ENCODE data around the gene HEBP2. TPM values are rescaled to one million over a fixed set of nuclear protein-coding genes. Genes with fewer than 3 reads are reported as not detected.

HEBP2 gene
- total RNA-seq, 1 donor from 2014 or later: 11.9 TPM

DNA sequence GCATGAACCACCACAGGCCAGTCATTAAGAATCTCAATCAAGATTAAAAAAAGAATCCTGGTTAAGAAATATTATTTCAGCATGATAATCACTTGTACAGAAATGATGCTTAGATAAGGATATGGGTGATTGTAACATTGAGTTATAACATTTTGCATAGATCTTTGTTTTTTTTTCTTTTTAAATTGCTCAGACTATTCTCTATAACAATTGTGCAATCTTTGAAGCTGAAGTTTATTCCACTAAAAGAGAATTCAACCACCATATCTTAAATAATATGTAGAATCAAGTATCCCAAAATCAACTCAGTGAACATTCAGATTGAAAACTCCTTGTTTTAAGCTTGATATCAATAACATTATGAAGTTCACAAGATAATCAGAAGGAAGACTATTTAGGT is 27.0 kb upstream of the HEBP2 start:
- Mint-ChIP-seq H3K36me3 (no peaks in the 10 kb centered on the region), H3K4me3 (no peak overlapping the region), H3K27me3 (ENCODE audit: insufficient read depth, low read depth) (no peaks in the 10 kb centered on the region), H3K27ac (no peak overlapping the region), H3K4me1 (peaks cover 2% of the 10 kb centered on the region), H3K9me3 (no peaks in the 10 kb centered on the region)
- no peak overlapping the region for H3K4me3 ChIP-seq
- H3K4me2 ChIP-seq: no peak overlapping the region
- H3K4me1 ChIP-seq: no peaks in the 10 kb centered on the region
- H3K79me2 ChIP-seq (ENCODE audit: low read depth): no peaks in the 10 kb centered on the region
- no peaks in the 10 kb centered on the region for H3K27me3 ChIP-seq
- H2AFZ ChIP-seq (replicated peaks): no peak overlapping the region
- no peak for DNase-seq (ENCODE audit: low spot score)
- no peaks in the 10 kb centered on the region for H4K20me1 ChIP-seq (ENCODE audit: low read depth)
- H3K9ac ChIP-seq: no peak overlapping the region
- TF ChIP-seq EZH2phosphoT487 (IDR thresholded peaks at IDR 0.05): no peak
- no peak for TF ChIP-seq EZH2 (IDR thresholded peaks at IDR 0.05)
- TF ChIP-seq, protein P1, sequence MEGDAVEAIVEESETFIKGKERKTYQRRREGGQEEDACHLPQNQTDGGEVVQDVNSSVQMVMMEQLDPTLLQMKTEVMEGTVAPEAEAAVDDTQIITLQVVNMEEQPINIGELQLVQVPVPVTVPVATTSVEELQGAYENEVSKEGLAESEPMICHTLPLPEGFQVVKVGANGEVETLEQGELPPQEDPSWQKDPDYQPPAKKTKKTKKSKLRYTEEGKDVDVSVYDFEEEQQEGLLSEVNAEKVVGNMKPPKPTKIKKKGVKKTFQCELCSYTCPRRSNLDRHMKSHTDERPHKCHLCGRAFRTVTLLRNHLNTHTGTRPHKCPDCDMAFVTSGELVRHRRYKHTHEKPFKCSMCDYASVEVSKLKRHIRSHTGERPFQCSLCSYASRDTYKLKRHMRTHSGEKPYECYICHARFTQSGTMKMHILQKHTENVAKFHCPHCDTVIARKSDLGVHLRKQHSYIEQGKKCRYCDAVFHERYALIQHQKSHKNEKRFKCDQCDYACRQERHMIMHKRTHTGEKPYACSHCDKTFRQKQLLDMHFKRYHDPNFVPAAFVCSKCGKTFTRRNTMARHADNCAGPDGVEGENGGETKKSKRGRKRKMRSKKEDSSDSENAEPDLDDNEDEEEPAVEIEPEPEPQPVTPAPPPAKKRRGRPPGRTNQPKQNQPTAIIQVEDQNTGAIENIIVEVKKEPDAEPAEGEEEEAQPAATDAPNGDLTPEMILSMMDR (IDR thresholded peaks at IDR 0.05): no peak
- no peaks in the 10 kb centered on the region for H3K9me3 ChIP-seq (ENCODE audit: low read depth)
- H3F3A ChIP-seq (ENCODE audit: low read depth): no peaks in the 10 kb centered on the region
- no peaks in the 10 kb centered on the region for H3K36me3 ChIP-seq
- no peak overlapping the region for H3K27ac ChIP-seq

DNA sequence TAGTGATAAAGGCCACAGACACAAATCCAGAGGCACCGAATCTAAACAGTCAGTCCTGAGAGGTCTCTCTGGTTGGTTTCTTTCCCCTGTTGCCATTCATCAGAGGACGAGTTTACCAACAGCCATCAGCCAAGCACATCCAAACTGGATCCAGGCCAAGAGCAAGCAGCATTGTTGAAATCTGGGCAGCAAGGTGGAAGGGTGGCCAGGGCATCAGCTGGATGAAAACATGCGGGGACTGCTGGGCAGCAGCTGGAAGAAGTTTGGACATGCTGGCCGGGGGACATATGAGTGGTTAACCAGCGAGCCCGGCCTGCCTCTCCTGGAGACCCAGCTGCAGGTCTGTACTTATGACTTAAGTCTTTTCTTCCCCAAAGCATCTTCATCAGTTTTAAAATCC is 26.2 kb upstream of the HEBP2 start, which contains the start of gene SMIM28:
Gene SMIM28, plus strand, starts transcription at position 62 of the 400 bp plus-strand sequence. Its CDS starts 168 bp downstream, at position 230.
- no peaks in the 10 kb centered on the region for H3K9me3 ChIP-seq (ENCODE audit: low read depth)
- Mint-ChIP-seq H3K27ac (no peak within 1 kb of the TSS), H3K9me3 (no peaks in the 10 kb centered on the region), H3K4me3 (no peak within 1 kb of the TSS), H3K4me1 (peaks cover 2% of the 10 kb centered on the region), H3K27me3 (ENCODE audit: insufficient read depth, low read depth) (no peaks in the 10 kb centered on the region), H3K36me3 (no peaks in the 10 kb centered on the region)
- DNase-seq (ENCODE audit: low spot score): no peak
- TF ChIP-seq, protein P1 (IDR thresholded peaks at IDR 0.05): no peak
- TF ChIP-seq EZH2phosphoT487 (IDR thresholded peaks at IDR 0.05) (no peak), EZH2 (IDR thresholded peaks at IDR 0.05) (no peak)
- no peaks in the 10 kb centered on the region for H4K20me1 ChIP-seq (ENCODE audit: low read depth)
- no peaks in the 10 kb centered on the region for H3F3A ChIP-seq (ENCODE audit: low read depth)
- H3K27me3 ChIP-seq: no peaks in the 10 kb centered on the region
- no peaks in the 10 kb centered on the region for H3K79me2 ChIP-seq (ENCODE audit: low read depth)
- peak within 1 kb of the TSS; percentile 51 for H2AFZ ChIP-seq (replicated peaks)
- H3K4me1 ChIP-seq: no peaks in the 10 kb centered on the region
- H3K4me2 ChIP-seq: no peak within 1 kb of the TSS
- H3K27ac ChIP-seq: no peak within 1 kb of the TSS
- H3K36me3 ChIP-seq: no peaks in the 10 kb centered on the region
- no peak within 1 kb of the TSS for H3K9ac ChIP-seq
- no peak within 1 kb of the TSS for H3K4me3 ChIP-seq

GRCh38 chr6:138378463-138378862 is 25.6 kb upstream of the HEBP2 start:
- H3K9me3 Mint-ChIP-seq: no peaks in the 10 kb centered on the region
- Histone ChIP-seq H2AFZ (replicated peaks) (no peak overlapping the region), H3K27ac (no peak overlapping the region), H3K9ac (no peak overlapping the region), H3K4me2 (no peak overlapping the region), H3K36me3 (no peaks in the 10 kb centered on the region), H3K79me2 (ENCODE audit: low read depth) (no peaks in the 10 kb centered on the region), H3F3A (ENCODE audit: low read depth) (no peaks in the 10 kb centered on the region), H4K20me1 (ENCODE audit: low read depth) (no peaks in the 10 kb centered on the region), H3K4me3 (no peak overlapping the region), H3K4me1 (no peaks in the 10 kb centered on the region), H3K9me3 (ENCODE audit: low read depth) (no peaks in the 10 kb centered on the region), H3K27me3 (no peaks in the 10 kb centered on the region)
- H3K36me3 Mint-ChIP-seq: no peaks in the 10 kb centered on the region
- no peaks in the 10 kb centered on the region for H3K27me3 Mint-ChIP-seq (ENCODE audit: insufficient read depth, low read depth)
- H3K27ac Mint-ChIP-seq: no peak overlapping the region
- TF ChIP-seq, protein P1 (IDR thresholded peaks at IDR 0.05): no peak
- no peak for TF ChIP-seq EZH2 (IDR thresholded peaks at IDR 0.05)
- TF ChIP-seq EZH2phosphoT487 (IDR thresholded peaks at IDR 0.05): no peak
- H3K4me3 Mint-ChIP-seq: no peak overlapping the region
- DNase-seq (ENCODE audit: low spot score): peak; percentile 27
- H3K4me1 Mint-ChIP-seq: peaks cover 4% of the 10 kb centered on the region
